HepG2 (cell line): ENCODE results near the gene SYPL2. TPM values are rescaled to one million over a fixed set of nuclear protein-coding genes. Genes with fewer than 3 reads are reported as not detected.

ENCODE experiments used
- ATF7-NPFF ChIP-seq: sonication (generic); formaldehyde crosslinking; IDR thresholded peaks from 2 replicates; pipeline ENCODE4 v1.8.1; 2023; ENCODE audit warnings: mild to moderate bottlenecking, low read depth, missing genetic modification reagents, moderate library complexity
- CREB3 ChIP-seq: sonication (generic); formaldehyde crosslinking; IDR thresholded peaks from 2 replicates; pipeline ENCODE4 v1.5.0; 2020; ENCODE audit warnings: missing genetic modification reagents
- ELF4 ChIP-seq: sonication (generic); formaldehyde crosslinking; IDR thresholded peaks from 2 replicates; pipeline ENCODE4 v1.5.0; 2020; ENCODE audit warnings: missing genetic modification reagents, mild to moderate bottlenecking, moderate library complexity, borderline replicate concordance
- MXD3 ChIP-seq: IDR thresholded peaks from 2 replicates; pipeline ENCODE4 v1.6.1; 2016; ENCODE audit warnings: mild to moderate bottlenecking, missing biosample characterization, missing genetic modification reagents
- RFX5 ChIP-seq: IDR thresholded peaks from 2 replicates; pipeline ENCODE4 v1.6.1; 2011; ENCODE audit warnings: low read depth, low read length, improper control_type of control experiment
- SRSF1 ChIP-seq: fragments of 200-400 bp; formaldehyde crosslinking; optimal IDR thresholded peaks from 2 replicates; pipeline ENCODE3; 2017; ENCODE audit warnings: mild to moderate bottlenecking, low read depth, low read length, moderate library complexity
- SRSF4 ChIP-seq: fragments of 200-400 bp; formaldehyde crosslinking; IDR thresholded peaks from one replicate; pipeline ENCODE4 v1.6.1; 2018; ENCODE audit warnings: mild to moderate bottlenecking, low read depth, low read length, moderate library complexity; ENCODE audit not compliant: poor library complexity, severe bottlenecking
- TAF1 ChIP-seq: sonication (generic); formaldehyde crosslinking; IDR thresholded peaks from 2 replicates; pipeline ENCODE4 v1.4.0; 2020; ENCODE audit warnings: missing genetic modification reagents
- THRA ChIP-seq: sonication (generic); formaldehyde crosslinking; IDR thresholded peaks from 2 replicates; pipeline ENCODE4 v1.4.0; 2020; ENCODE audit warnings: missing genetic modification reagents, borderline replicate concordance
- ZBTB4 ChIP-seq: sonication (generic); formaldehyde crosslinking; IDR thresholded peaks from 2 replicates; pipeline ENCODE4 v1.4.0; 2020; ENCODE audit warnings: missing genetic modification reagents, mild to moderate bottlenecking, borderline replicate concordance
- ZFY ChIP-seq: sonication (generic); formaldehyde crosslinking; IDR thresholded peaks from 2 replicates; pipeline ENCODE4 v1.4.0; 2020; ENCODE audit warnings: missing genetic modification reagents
- ZNF18 ChIP-seq: sonication (generic); formaldehyde crosslinking; IDR thresholded peaks from 2 replicates; pipeline ENCODE4 v1.8.0; 2022; ENCODE audit warnings: mild to moderate bottlenecking, missing genetic modification reagents; ENCODE audit not compliant: insufficient replicate concordance
- ZNF274 ChIP-seq: sonication (generic); formaldehyde crosslinking; IDR thresholded peaks from 2 replicates; pipeline ENCODE4 v1.5.1; 2020; ENCODE audit warnings: mild to moderate bottlenecking, missing genetic modification reagents
- ZNF367 ChIP-seq: sonication (generic); formaldehyde crosslinking; IDR thresholded peaks from 2 replicates; pipeline ENCODE4 v1.4.0; 2020; ENCODE audit warnings: missing genetic modification reagents, borderline replicate concordance
- ZNF607 ChIP-seq: sonication (generic); formaldehyde crosslinking; IDR thresholded peaks from 2 replicates; pipeline ENCODE4 v1.5.1; 2020; ENCODE audit warnings: missing genetic modification reagents, mild to moderate bottlenecking, borderline replicate concordance
- ZNF639 ChIP-seq: conservative IDR thresholded peaks from 2 replicates; pipeline ENCODE4 v1.6.1; 2018; ENCODE audit warnings: missing genetic modification reagents
- ZNF761 ChIP-seq: sonication (generic); formaldehyde crosslinking; conservative IDR thresholded peaks from 2 replicates; pipeline ENCODE4 v1.4.0; 2020; ENCODE audit warnings: mild to moderate bottlenecking, missing genetic modification reagents
- polyA plus RNA-seq, 8 experiments: library from polyadenylated mRNA; depleted of rRNA in 3 of 8; stranded (reverse) in 7 of 8; unstranded in 1 of 8; fragments of >200 nt; fragmentation: Illumina TruSeq in 4 of 8; extraction: Trizol in 4 of 8; gene quantifications; 2 replicates each; pipeline versions ENCODE4 v1.2.1 to v1.2.3, GENCODE V29; 2011 to 2016; ENCODE audit warnings: low read depth in 4 of 8, missing spikeins in 1 of 8, mixed read lengths in 1 of 8; ENCODE audit not compliant: insufficient read depth in 1 of 8
- total RNA-seq, 5 experiments: library from RNA; depleted of rRNA; stranded (reverse); fragments of >200 nt; fragmentation: Illumina TruSeq; extraction: Trizol; gene quantifications; 2 replicates each; pipeline ENCODE4 v1.2.3, GENCODE V29; 2016; ENCODE audit warnings: low read depth in 1 of 5

SYPL2 gene
- total and polyA plus RNA-seq, 2 of the 13 experiments (the other 11 are each of a cell fraction or from before 2014, with no cell fraction given): 0.17 to 0.24 TPM

- TF ChIP-seq THRA (no peak), ZNF18 (CRISPR knock-in tag) (peak; percentile 68), MXD3 (CRISPR knock-in tag) (no peak), CREB3 (CRISPR knock-in tag) (no peak), SRSF4 (no peak), TAF1 (CRISPR knock-in tag) (no peak), ZNF639 (CRISPR knock-in tag) (no peak; the same call in 1 of the 2 replicates), ZBTB4 (CRISPR knock-in tag) (no peak), ZNF607 (CRISPR knock-in tag) (no peak), ELF4 (CRISPR knock-in tag) (no peak), SRSF1 (no peak), ZFY (CRISPR knock-in tag) (no peak; the same call in 1 of the 2 replicates), ZNF761 (CRISPR knock-in tag) (no peak), ATF7-NPFF (CRISPR knock-in tag) (no peak), ZNF274 (CRISPR knock-in tag) (no peak), ZNF367 (CRISPR knock-in tag) (no peak), RFX5 (no peak)
These were observed 40.7 kb upstream of the SYPL2 start (continued) for GRCh38 chr1:109425391-109426280.
